Muscle of leg (tissue), 11 donors: ENCODE measurements around the gene LARGE1. TPM values are rescaled to one million over a fixed set of nuclear protein-coding genes. Genes with fewer than 3 reads are reported as not detected.
A peak's percentile ranks its signal among the peaks of the same experiment; 100 is the strongest.

Source experiments
- DNase-seq: peaks from one replicate; pipeline ENCODE4 v3.0.0; 2013
- H3K27ac ChIP-seq: one replicate; pipeline ENCODE4 v1.5.1; 2013; ENCODE audit warnings: mild to moderate bottlenecking, low read length, control low read depth
- H3K27me3 ChIP-seq: one replicate; pipeline ENCODE4 v1.6.1; 2013; ENCODE audit warnings: low read length; ENCODE audit not compliant: control insufficient read depth, insufficient read depth
- H3K36me3 ChIP-seq: one replicate; pipeline ENCODE4 v1.6.1; 2013; ENCODE audit warnings: low read length; ENCODE audit not compliant: control insufficient read depth, insufficient read depth
- H3K4me1 ChIP-seq: one replicate; pipeline ENCODE4 v1.6.1; 2013; ENCODE audit warnings: low read length; ENCODE audit not compliant: control insufficient read depth, insufficient read depth
- H3K4me3 ChIP-seq: one replicate; pipeline ENCODE4 v1.5.1; 2013; ENCODE audit warnings: low read length, control low read depth
- H3K9me3 ChIP-seq: replicated peaks from 2 replicates; pipeline ENCODE4 v1.6.1; 2013; ENCODE audit warnings: low read depth, low read length; ENCODE audit not compliant: control insufficient read depth
- WGBS: methylation state at CpG from one replicate; pipeline ENCODE4 v1.1.5; 2013; ENCODE audit warnings: missing lambda C conversion rate; ENCODE audit not compliant: insufficient coverage; 5-methylcytosine and 5-hydroxymethylcytosine counted together
- polyA plus RNA-seq, 8 donors: library from polyadenylated mRNA; unstranded; fragments of 120-200 nt; gene quantifications; one replicate each; pipeline versions ENCODE4 v1.2.1 to v1.2.3, GENCODE V29; 2013; ENCODE audit warnings: inconsistent platforms in 1 of 8, low replicate concordance in 1 of 8; ENCODE audit not compliant: insufficient read length in 8 of 8, insufficient read depth in 1 of 8
- total RNA-seq: library from RNA; stranded (reverse); fragments of 120-200 nt; gene quantifications from one replicate; pipeline ENCODE4 v1.2.4, GENCODE V29; 2013

The LARGE1 gene
- total and polyA plus RNA-seq, 9 donors = 7.7 to 14.6 (median 10.4) TPM

DNA sequence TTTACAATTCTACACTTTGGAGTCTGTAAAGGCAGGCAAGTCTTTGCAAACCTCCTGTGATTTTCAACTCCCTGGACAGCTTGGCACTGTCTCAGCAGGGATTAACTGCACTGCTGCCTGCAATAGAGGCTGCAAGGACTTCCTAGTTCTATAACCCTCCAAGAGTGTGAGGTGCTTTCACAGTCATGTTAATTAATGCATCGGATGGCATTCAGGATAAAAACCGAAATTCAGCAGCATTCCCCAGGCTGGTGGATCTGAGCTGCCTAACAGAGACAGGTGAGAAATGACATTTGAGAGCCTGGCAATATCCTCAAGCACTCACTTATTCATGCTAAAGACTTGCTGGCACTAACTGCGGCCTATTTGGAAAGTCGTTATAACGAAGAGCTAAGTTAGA, 85.0 kb downstream of the LARGE1 start:
- Histone ChIP-seq H3K4me1 (peaks cover 16% of the 10 kb centered on the region), H3K9me3 (no peaks in the 10 kb centered on the region), H3K27me3 (no peaks in the 10 kb centered on the region), H3K4me3 (no peak overlapping the region), H3K27ac (no peak overlapping the region), H3K36me3 (no peaks in the 10 kb centered on the region)
- WGBS = no CpG with 5 or more reads among the region's 5 CpGs
- DNase-seq = peak; percentile 46

DNA sequence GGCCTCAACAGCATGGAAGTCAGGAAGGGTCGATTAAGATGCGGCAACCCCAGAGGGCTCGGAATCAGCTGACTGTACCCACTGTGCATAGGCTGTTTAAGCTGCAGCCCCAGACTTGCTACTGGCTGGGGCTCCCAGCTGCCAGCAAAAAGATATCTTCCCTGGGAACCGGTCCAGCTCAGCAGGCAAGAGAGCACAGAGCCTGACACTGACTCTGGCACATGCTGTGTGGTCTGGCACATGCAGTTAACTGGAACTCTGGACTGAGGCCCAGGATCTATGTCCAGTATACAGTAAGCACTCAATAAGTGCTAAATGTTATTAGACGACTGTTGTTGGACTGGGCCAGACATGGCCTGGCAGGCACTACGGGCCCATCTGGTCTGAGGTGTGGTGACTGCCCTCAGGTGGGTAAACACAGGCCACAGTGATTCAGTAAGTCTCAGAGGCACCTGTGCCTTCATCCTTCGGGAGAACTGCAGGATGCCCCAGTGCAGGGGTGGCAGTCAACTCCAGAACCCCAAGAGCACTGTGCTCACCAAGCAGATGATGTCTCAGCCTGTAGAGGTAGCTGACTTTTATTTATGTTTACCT, 87.6 kb downstream of the LARGE1 start:
- Histone ChIP-seq H3K36me3 (no peaks in the 10 kb centered on the region), H3K4me3 (no peak overlapping the region), H3K27ac (no peak overlapping the region), H3K4me1 (peaks cover 22% of the 10 kb centered on the region), H3K9me3 (no peaks in the 10 kb centered on the region), H3K27me3 (no peaks in the 10 kb centered on the region)
- WGBS = 72% methylated on average over 4 of the region's 7 CpGs
- DNase-seq = peak; percentile 60

DNA sequence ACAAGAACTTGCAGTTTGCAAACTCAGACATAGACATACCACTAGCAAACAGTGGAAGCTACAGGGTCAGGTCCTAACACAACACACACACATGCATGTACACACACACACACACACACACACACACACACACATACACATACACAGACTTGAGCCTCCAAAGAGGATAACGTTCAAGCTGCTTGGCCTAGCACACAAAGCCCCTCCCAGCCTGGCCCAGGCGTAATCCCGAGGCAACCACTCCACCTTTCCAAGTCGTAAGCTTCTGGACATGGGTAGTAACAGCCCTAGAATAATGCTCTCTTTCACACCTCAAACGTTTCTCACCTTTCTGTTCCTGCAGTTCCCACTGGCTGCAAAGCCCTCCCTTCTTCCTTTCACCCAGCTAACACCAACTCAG, 88.6 kb downstream of the LARGE1 start:
- Histone ChIP-seq H3K27me3 (no peaks in the 10 kb centered on the region), H3K9me3 (no peaks in the 10 kb centered on the region), H3K4me1 (peaks cover 22% of the 10 kb centered on the region), H3K4me3 (no peak overlapping the region), H3K36me3 (no peaks in the 10 kb centered on the region), H3K27ac (no peak overlapping the region)
- 43% methylated on average over 5 of the region's 5 CpGs for WGBS
- no peak for DNase-seq

DNA sequence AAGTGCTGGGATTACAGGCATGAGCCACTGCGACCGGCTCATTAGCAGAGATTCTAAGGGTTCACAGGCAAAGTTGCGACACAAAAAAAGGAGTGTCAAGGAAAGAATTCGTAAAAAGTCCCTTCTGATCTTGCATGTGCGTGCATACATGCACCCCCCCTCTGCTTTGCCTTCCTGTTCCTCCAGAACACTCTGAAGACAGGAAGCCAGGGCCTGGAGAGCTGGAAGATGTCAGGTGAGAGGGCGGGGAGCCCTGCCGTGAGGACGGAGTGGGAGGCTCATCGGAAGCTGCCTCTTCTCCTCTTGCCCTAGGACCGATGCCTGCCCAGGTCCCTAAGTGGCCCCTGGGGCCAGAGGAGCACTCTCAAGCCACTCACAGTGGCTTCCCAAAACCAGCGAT, 89.1 kb downstream of the LARGE1 start:
- WGBS = 82% methylated on average over 2 of the region's 11 CpGs
- no peak overlapping the region for H3K27ac ChIP-seq
- H3K27me3 ChIP-seq = no peaks in the 10 kb centered on the region
- H3K4me1 ChIP-seq = peaks cover 20% of the 10 kb centered on the region
- H3K36me3 ChIP-seq = no peaks in the 10 kb centered on the region
- no peaks in the 10 kb centered on the region for H3K9me3 ChIP-seq
- H3K4me3 ChIP-seq = no peak overlapping the region
- no peak for DNase-seq

DNA sequence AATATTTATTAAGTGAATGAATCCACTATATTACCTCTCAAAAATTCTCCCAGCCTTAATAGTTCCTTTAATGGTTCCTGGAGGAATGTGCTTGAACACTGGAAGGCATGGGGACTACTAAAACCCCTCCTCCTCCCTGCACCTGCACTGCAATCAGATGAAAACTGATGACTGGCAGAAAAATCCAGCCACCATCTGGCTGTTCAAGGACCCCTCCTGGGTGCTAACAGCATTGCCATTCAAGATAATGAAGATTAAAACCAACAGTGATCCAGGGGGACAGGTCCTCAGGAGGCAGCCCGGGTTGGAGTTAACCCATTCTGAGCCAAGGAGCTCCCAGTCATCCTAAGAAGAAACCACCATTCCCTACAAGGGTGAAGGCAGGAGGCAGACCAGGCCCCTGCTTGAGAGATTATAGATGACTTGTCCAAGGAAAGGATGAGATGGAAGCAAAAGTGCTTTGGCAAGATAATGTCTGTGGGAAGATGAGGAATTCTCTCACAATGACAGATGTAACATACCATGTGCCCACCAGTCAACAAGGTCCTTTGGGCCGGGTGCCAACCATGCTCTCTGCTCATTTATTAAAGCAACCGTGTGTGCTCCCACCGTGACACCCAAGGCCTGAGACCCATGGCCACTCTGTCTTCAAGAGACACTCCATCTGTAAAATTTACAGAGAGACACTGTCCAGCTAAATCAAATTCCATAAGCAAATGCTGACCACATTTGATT, 90.6 kb downstream of the LARGE1 start:
- H3K4me3 ChIP-seq = no peak overlapping the region
- H3K27me3 ChIP-seq = no peaks in the 10 kb centered on the region
- H3K9me3 ChIP-seq = no peaks in the 10 kb centered on the region
- H3K36me3 ChIP-seq = no peaks in the 10 kb centered on the region
- no peak for DNase-seq
- WGBS = 72% methylated on average over 3 of the region's 4 CpGs
- H3K27ac ChIP-seq = no peak overlapping the region
- peaks cover 14% of the 10 kb centered on the region for H3K4me1 ChIP-seq

DNA sequence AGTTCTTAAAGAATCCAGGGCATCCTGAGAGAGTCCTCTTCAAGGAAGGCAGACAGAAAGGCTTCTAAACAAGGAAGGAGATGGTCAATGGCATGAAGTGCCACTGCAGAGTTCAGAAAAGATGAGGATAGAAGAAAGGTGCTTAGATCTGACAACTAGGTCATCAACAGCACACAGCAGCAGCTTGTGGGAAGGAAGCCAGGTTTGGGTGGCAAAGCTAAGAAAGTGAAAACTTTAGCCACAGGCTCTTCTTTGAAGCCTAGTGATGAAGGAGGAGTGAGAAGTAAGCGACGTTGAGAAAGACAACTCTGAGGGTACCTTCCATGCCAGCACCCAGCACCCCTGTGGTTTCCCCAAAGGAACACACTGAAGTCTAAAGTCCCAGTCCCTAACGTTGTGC, 92.0 kb downstream of the LARGE1 start:
- 92% methylated on average over 2 of the region's 3 CpGs for WGBS
- peaks cover 14% of the 10 kb centered on the region for H3K4me1 ChIP-seq

DNA sequence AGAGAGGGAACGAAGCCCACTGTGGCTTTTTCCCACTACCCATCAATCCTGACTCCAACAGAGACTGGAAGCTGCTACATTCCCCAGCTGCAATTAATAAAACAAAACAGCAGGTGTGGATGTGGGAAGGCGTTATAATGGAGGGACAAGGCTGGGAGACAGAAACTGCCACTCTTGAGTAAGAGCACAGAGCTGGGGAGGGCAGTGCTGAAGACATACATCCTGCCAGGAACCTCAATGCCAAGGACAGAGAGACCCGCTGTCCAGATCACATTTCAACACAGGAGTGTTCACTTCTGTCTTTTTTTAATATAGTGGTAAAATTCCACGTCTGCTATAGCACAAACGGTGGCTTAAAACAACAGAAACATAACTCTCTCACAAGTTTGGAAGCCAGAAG, 94.5 kb downstream of the LARGE1 start:
- Histone ChIP-seq H3K4me3 (no peak overlapping the region), H3K36me3 (no peaks in the 10 kb centered on the region), H3K9me3 (no peaks in the 10 kb centered on the region), H3K4me1 (peaks cover 6% of the 10 kb centered on the region), H3K27me3 (no peaks in the 10 kb centered on the region), H3K27ac (no peak overlapping the region)
- no peak for DNase-seq
- WGBS = no CpG with 5 or more reads among the region's 5 CpGs

More for the DNA sequence above, 92.0 kb downstream of the LARGE1 start:
- Histone ChIP-seq H3K27ac (no peak overlapping the region), H3K27me3 (no peaks in the 10 kb centered on the region), H3K9me3 (no peaks in the 10 kb centered on the region), H3K36me3 (no peaks in the 10 kb centered on the region), H3K4me3 (no peak overlapping the region)
- no peak for DNase-seq

DNA sequence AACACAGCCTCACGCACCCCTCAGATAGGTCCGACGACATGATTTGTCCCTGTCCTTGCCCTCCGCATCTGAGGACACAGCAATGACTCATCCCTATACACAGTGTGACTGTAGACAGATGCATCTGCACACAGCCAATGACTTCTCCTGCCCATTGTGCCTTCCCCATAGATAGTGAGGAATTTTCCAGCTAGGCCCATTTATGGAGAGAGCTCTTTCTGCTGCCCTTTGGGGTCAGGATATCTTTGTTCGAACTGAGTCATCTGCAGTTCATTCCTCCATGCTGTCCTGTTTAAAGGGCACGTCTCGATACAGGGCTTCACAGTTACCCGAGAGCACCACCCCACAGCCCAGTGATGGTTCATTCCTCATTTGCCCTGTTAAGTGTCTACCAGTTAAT, 96.7 kb downstream of the LARGE1 start:
- no CpG with 5 or more reads among the region's 8 CpGs for WGBS
- no peaks in the 10 kb centered on the region for H3K4me1 ChIP-seq

DNA sequence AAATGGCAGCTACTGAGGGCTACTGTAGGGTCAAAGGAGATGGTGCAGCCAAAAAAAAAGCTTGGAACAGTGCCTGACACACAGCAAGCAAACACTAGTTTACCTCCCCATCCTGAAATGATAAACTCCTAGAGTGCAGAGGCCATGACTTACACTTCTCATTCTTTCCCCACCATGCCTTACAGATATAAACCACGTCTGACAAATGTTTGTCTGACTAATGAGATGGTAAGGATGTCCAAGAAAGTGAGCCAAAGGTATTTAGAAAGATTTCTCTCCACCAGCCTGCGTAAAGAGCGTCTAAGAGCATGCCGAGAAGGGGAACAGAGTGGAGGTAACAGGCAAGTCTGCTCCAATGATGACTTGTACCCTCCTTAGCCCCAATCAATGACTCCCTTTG, 99.0 kb downstream of the LARGE1 start:
- no peak overlapping the region for H3K4me3 ChIP-seq
- H3K27me3 ChIP-seq = no peaks in the 10 kb centered on the region
- WGBS = 100% methylated on average over 1 of the region's 4 CpGs
- H3K4me1 ChIP-seq = no peaks in the 10 kb centered on the region
- peaks cover 3% of the 10 kb centered on the region for H3K9me3 ChIP-seq
- no peak overlapping the region for H3K27ac ChIP-seq
- DNase-seq = no peak
- H3K36me3 ChIP-seq = no peaks in the 10 kb centered on the region

More for the DNA sequence above, 96.7 kb downstream of the LARGE1 start:
- Histone ChIP-seq H3K9me3 (no peaks in the 10 kb centered on the region), H3K27me3 (no peaks in the 10 kb centered on the region), H3K27ac (no peak overlapping the region), H3K36me3 (no peaks in the 10 kb centered on the region), H3K4me3 (no peak overlapping the region)
- no peak for DNase-seq

DNA sequence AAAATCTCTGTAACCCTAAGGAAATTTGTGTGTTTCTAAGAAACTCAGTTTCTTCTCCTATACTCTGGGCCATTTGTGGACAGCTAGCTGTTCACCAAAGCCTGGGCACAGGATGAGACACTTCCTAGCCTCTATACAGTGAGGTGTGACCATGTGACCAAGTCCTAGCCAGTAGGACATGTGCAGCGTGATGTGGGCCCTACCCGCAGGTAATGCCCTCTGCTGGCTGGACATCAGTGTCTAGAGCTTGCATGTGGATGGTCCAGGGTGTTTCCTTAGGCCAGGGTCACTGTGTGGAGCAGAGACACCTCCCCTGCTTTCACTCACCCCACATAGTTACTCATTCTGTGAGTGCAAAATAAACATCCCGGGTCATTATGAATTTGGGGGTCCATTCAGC, 100.5 kb downstream of the LARGE1 start:
- Histone ChIP-seq H3K4me1 (no peaks in the 10 kb centered on the region), H3K36me3 (no peaks in the 10 kb centered on the region), H3K27me3 (no peaks in the 10 kb centered on the region), H3K9me3 (peaks cover 4% of the 10 kb centered on the region), H3K27ac (no peak overlapping the region), H3K4me3 (no peak overlapping the region)
- no peak for DNase-seq
- no CpG with 5 or more reads among the region's 3 CpGs for WGBS
